ENCODE data around the gene PRKAR2B.
"Not testable (repeated sequence)": the region's sequence is repeated elsewhere in the genome, so short reads cannot be mapped to it uniquely, and the experiment has no call there.

The PRKAR2B gene

DNA sequence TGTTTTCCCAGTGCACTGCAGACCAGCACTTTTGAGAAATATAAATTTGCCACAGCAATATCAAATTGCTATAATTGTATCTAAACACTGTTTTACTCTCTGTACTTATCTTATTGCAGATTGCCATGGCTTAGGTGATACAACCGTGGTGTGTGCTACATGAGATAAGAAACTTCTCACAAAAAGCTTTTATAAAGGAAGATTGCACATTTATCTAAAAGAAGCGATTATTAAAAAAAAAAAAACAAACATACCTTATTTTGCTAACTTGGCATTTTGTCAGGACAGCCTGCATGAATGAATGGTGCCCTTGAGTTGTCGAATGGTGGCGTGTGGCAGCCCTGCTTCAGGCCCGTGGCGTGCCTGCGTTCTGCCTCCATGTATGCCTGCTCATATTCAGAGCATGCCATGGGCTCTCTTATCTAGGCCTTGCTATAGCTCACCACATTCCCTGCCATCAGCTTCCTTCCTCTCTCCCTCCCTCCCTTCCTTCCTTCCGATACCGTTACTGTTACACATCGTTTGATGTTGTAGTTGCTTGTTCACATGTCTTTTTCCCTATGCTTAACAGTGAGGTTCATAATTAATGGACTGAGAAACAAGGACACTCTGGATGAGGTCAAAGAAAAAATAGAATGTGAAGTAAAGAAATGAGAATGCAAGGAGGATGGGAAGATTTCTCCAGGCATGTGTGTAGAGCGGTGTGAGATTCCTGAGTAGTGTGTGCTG lies 34.9 kb downstream of the PRKAR2B start:
- no peak for DNase-seq

DNA sequence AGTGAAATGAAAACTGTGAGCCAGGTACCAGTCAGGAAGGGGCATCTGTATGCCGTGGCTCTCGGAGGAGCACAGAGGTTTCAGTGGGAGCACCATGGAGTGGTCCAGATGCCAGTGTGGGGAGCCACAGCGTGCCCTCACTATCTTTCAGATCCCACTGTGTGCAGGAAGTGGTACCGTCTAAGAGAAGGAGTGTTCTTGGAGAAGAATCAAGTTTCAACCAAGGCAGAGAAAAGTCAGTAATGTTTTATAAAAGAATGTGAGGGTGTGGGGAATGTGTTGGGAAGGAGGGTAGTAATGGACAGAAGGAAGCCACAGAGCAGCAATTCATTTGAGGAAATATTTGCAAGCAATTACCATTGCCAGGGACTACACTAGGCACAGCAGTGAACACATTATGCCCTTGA lies 35.6 kb downstream of the PRKAR2B start:
- no peak for DNase-seq

DNA sequence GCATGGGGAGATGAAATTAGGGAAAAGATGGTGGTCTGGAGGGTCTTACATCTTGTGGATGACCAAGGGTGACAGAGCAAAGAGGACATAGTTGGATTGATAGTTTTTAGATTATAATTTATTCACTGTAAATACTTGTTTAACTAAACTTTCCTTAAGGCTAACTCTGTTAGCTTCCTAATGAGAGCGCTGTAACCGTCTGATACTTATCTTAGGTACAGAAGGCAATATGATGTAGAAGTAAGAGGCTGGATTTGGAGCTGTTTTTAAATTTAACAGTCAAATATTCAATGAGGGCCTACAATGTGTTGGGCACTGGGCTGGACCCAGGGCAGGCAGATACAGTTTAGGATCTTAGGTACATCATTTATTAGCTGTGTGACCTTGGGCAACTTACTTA lies 36.0 kb downstream of the PRKAR2B start:
- no peak for DNase-seq

DNA sequence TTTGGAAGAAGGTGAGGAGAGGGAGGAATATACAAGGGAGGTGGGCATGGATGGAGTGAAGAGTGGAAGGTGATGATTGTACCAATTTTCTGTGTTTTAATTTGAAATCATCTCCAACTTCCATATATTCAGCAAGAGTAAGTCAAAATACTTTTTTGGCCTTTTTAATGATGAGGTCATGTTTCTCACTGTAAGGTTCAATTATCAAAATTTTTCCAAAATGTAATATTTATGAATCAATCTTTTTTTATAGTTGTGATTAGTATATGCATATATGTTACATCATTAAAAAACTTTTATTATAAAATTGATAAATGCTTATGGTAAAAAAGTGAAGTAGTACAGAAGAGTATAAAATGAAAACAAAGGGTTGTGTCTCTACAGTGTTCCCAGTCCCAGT lies 40.7 kb downstream of the PRKAR2B start:
- DNase-seq = no peak

DNA sequence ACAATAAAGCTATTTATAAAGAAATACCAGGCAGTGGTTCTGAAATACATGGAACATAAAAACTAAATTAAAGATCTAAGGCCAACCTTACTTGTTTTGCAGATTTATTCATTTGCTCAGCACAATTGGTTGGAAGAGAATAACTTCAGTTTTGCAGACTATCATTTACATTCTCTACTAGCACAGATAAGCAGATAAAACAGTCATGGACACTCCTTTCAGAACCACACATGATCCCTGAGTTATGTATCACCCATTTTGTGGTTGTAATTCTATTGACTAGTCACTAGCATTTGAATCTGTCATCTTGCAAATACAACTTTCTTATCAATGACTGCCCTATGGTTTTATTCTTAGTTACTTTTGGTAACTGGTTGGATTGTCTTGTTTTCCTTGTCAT lies 45.1 kb downstream of the PRKAR2B start:
- DNase-seq = no peak

DNA sequence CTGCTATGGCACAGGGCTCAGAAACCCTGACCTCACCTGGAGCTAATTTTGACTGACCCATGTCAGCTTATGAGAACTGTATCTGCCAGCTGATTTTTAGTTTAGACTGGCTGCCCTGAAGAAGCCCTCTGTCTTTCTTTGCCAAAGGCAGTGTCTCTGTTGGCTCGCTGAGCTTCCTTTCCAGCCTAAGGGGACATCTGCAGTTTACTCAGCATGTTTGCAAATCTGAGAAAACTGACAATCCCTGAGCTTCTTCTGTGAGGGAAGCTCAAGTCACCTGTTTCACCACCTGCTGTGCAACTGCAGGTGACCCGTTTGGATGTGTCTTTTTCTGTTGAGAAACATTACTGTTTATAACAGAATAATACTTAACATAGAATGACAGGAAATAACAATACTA lies 46.0 kb downstream of the PRKAR2B start:
- no peak for DNase-seq

DNA sequence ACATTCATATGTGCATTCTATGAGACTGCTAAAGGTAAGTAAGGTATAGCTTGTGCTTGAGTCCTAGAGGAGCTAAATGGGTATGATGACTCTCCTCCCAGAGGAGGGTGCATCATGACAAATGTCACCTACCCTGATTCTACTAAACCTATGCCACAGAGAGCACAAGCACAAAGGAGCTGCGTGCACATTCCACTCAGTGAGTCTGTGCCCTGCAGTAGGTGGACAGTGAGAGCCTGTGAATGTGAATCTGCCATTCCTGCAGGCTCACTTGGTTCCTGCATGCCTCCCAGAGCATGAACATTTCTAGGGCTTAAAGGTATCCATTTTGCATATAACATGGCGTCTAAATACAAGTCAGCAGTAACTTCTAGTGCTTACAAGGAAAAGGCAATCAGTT lies 46.8 kb downstream of the PRKAR2B start:
- DNase-seq = no peak

DNA sequence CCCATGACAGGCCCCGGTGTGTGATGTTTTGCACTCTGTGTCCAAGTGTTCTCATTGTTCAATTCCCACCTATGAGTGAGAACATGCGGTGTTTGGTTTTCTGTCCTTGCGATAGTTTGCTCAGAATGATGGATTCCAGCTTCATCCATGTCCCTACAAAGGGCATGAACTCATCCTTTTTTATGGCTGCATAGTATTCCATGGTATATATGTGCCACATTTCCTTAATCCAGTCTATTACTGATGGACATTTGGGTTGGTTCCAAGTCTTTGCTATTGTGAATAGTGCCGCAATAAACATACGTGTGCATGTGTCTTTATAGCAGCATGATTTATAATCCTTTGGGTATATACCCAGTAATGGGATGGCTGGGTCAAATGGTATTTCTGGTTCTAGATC lies 49.2 kb downstream of the PRKAR2B start:
- DNase-seq = not testable (repeated sequence)

DNA sequence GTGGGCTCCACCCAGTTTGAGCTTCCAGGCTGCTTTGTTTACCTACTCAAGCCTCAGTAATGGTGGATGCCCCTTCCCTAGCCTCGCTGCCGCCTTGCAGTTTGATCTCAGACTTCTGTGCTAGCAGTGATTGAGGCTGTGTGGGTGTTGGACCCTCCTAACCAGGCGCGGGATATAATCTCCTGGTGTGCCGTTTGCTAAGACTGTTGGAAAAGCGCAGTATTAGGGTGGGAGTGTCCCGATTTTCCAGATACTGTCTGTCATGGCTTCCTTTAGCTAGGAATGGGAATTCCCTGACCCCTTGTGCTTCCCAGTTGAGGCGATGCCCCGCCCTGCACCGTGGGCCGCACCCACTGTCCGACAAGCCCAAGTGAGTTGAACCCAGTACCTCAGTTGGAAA lies 54.6 kb downstream of the PRKAR2B start:
- DNase-seq = not testable (repeated sequence)

DNA sequence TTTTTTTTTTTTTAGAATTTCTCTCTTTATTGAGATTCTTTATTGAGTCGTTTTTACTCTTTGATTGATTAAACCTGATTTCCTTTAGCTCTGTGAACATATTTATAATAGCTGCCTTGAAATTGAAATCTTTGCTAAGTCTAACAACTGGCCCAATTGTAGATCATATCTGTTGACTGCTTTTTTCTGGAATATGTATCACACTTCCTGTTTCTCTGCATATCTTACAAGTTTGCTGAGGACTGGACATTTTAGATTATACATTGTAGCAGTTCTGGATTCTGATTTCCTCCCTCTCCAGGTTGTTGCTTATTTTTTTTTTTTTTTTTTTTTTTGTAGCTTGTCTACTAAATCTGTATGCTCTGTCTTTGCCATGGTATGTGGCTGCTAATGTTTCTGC lies 56.3 kb downstream of the PRKAR2B start:
- no peak for DNase-seq

DNA sequence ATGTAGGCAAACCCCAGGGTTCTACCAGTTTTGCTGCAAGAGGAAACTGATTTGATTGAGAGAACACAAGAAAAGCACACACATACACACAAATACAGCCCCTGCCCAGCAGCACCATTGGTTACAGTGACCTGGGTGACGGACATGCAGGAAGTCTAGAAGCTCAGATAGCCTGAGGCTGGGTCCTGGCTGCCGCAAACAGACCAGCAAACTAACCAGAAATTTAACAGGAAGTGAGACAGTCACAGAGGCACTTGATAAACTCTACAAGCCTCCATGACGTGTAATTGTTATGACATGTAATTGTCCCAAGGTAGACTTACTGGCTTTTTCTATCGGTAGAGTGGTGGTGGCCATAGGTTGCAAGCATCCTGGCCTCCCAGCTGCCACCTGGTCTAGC lies 58.9 kb downstream of the PRKAR2B start:
- peak; percentile 29 to 62 (median 53) for DNase-seq

DNA sequence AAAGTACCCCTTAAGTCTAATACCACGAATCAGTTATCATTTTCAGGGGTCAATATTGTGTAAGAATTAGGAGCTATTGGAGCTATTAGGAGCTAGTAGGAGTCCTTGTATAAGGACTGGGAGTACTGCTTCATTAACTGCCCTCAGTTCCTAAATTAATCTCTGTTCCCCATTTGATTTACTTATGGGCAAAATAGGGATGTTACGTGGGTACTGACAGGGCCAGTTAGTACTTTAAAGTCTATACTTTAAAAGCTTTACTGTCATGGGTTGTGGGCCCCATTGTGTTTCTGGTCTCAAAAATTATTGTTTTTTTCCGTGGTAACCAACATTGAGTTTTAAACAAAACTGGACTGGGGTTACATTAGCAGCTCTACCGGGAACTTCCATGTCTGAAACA lies 60.3 kb downstream of the PRKAR2B start:
- DNase-seq = peak; percentile 25 to 36 (median 33)

DNA sequence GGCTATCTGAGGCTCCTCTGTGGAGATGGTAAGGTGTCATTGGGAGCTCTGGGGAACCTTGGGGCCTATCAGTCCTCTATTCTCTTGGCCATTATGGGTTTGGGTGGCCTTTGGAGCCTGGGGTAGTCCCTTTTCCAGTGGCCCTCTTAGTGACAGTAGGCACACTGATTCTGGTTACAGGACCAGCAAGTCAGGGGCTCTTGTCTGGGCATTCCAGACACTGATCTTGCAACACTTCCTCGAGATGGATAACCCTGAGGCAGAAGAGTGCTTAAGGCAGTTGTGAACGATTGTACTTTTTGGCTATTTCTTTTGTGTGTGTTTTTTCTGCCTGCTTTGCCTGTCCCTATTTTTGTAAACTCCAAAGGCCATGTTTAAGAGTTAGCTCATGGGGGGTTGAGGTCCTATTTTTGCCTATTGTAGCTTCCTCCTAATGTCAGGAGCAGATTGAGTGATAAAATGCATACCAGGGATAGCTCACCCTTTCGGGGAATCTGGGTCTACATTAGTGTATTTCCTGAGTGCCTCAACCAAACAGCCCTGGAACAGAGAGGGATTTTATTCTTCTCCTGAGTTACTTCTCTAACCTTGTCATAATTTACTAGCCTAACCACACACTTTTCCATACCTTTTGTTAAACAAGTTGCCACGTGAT lies 61.2 kb downstream of the PRKAR2B start:
- DNase-seq = no peak

DNA sequence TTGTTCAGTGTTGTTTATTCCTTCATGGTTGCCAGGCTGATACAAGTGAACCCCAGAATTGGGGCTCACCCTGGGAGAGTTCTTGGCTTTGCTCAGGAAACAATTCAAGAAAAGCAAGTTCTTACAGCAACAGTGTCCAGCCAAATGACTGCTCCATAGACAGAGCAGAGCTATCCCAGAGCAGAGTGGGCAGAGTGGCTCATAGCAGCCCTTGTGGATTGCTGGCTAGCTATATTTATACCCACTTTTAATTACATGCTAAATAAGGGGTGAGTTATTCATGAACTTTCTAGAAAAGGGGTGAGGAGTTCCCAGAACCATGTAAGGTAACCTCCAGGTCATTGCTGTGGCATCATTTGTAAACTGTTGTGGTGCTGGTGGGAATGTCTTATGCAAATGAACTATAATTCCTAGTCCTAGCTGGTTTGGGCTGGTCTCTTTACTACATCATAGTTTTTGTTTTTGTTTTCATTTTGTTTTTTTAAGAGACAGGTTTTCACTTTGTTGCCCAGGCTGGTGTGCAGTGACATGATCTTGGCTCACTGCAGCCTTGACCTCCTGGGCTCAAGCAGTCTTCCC lies 64.4 kb downstream of the PRKAR2B start:
- DNase-seq = no peak

DNA sequence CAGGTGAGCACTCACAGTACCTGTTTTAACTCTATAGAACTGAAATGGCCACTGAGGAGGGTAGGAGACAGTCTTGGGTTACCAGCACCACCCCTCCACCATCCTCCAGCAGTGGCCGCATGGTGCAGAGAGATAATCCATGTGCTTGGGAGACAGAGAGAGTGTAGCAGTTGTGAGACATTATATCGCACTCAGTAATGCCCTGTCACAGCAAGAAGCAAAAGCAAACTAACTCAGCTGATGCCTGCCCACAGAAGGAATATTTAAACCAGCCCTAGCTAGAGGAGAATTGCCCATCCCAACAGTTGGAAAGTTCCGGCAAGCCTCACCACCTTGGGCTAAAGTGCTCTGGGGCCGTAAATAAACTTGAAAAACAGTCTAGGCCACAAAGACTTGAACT lies 65.5 kb downstream of the PRKAR2B start:
- DNase-seq = no peak

DNA sequence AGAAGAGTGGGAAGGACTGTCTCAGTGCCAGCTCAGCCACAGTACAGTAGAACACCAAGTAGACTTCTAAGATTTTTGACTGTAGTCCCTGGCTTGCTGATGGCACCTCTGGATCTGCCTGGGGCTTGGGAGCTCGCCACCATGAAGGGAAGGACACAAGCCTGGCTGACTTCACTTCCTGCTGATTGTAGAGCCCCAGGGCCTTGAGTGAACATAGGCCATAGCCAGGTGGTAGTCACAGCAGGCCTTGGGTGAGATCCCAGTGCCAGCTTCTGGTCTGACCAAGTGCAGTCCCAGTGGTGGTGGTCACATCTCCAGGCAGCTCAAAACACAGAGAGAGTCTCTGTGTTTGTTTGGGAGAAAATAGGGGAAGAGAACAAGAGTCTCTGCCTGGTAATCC lies 66.7 kb downstream of the PRKAR2B start:
- no peak for DNase-seq

DNA sequence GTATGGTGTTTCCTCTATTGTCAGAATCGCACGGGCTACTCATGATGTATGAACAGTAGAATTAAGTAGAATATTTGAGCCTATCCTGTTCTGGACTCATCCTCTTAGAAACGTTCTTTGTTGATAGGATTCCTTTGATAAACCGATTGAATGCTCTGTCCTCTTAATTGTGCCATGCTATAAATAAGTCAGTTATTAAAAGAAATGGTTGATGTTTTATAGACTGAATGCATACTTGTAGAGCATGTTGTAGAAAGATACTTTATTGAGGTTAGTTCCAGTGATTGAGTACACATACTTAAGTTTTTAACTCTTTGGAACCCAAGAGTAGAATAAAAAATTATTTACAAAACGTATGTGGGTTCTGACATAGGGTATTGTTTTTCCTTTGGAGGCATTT lies 69.4 kb downstream of the PRKAR2B start:
- no peak for DNase-seq

DNA sequence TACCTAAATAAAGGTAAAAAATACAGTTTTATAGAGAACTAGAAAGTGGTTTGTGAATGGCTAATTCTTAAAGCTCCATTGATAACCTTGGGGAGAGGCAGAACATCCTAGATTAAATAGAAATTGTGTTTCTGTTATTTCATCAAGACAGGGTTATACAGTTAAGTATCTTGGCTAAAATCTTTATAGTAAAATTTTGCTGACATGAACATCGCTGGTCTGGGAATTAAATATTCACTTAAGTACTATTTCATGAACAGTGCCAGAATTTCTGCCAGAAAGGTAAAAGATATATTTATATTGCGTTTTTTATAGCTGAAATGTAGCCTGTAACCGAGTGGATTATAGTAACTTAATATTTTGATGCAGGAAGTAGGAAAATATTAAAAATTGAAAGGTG lies 70.6 kb downstream of the PRKAR2B start:
- no peak for DNase-seq

DNA sequence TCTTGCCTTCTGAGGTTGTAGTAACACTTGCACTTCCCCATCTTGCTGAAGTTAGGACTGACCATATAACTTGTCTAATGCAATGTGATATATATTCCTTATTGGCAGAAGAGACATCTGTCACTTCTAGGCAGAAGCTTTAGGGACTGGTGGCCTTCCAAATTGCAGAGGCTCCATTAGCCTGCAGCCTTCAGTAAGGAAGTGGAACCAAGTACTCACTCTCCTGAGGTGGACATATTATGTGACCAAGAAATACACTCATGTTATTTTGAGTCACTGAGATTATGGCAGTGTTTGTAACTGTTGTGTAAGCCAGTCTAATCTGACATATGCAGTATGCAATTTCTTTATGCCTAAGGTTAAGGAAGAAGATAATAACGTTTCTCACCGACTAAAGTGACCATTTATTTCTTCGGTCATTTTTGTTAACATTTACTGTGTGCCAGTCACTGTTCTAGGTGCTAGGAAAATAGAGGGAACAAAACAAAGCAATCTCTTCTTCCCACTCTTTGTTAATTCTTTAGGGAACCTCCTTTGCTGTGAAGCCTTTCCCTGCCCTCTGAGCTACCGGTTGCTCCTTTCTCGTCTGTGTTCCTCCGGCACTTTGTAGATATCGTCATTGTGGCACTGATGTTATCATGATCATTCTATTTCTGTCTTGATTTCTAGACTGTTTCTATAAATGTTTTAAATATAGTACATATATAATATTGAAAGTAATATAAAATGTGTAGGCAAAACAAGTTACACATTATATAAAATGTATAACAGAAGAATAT lies 71.4 kb downstream of the PRKAR2B start:
- DNase-seq = peak; percentile 41 to 77 (median 74)

DNA sequence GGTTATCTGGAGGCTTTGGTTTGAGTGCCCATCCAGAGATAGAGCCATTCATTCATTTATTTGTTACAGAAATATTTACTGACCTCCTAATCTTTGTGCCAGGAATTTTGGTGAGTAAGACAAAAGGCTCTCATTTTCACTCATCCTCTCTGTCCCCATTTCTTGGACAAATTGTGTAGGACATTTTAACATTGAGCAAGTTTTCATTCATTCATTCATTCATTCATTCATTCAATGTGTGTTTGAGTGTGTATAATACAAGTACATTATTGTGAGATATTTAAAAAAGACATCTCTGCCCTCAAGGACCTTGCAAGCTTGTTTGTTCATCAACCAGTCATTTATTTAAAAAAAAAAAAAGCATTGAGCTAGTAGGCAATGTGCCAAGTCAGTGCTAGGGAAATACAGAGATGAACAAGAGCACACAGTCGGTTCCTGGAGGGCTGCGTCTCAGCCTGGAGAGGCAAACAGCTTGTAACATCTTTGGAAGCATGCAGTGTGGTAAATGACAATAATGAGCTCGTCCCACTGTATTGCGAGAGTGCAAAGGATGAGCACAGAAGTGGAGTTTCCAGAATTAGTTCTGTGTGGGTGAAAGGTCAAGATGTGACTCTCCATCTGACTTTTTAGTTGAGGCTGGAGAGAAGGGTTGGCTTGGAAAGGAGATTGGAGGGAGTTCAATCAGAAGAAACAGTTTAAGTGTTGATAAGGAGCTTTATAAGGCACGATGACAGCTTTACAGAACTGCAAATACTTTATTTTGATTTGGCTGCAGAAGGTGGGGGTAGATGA lies 73.8 kb downstream of the PRKAR2B start:
- peak; percentile 69 to 82 (median 77) for DNase-seq

DNA sequence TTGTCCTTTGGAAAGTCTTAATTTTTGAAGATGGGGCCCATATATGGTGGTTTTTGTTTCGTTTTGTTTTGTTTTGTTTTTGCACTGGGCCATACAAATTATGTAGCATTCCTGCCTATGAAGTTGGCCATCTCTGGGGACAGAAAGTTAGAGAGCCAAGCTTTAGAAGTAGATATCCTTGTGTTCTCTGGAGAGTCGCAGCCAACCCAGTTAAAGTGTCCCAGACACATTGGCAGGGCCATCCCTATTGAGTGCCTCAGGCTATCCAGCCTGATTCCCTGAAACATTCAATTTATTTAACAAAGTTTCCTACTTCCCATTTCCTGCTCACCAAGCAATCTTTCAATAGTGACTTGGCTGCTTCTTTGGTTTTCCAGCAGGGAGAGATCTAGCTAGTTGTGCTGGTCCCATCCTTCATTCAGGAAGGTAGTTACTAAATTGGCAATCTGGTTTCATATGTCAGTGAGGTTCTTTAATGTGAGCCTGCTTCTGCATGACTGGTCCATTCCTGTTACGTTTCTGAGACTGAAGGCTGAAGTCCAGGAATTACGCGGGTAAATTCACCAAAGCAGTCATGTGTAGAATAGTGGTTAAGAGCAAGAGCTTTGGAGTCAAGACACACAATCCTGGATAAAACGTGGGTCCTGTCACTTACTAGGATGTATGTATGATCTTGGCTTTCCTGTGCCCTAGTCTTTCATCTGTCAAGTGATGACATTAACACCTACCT lies 75.0 kb downstream of the PRKAR2B start:
- DNase-seq = no peak

DNA sequence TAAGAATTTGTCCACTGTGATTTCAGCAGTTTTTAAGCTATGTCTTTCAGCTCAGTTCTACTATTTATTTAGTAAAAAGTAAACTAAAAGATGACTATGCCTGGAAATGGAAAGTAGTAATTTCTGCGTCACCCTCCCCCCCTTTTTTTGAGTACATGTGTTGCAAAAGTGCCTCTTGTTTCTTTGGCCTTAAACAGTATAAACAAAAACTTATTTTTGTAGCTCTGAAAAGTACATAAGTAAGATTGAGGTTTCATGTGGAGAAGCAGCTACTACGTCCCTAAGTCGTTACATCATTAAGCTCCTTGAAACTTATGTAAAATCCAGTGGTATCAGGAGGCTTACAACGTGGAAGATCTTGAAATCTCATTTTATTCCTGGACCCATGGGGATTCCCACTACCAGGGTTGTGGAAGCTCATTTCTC lies 78.0 kb downstream of the PRKAR2B start:
- DNase-seq = no peak
